T-helper 2 cell (primary cell): Measurements from ENCODE around the gene TLX2.

Source experiments
- DNase-seq, 5 experiments: peaks; one replicate each; pipeline versions ENCODE4 v3.0.0 to v3.0.0-alpha.2; 2012 to 2022

The TLX2 gene

DNA sequence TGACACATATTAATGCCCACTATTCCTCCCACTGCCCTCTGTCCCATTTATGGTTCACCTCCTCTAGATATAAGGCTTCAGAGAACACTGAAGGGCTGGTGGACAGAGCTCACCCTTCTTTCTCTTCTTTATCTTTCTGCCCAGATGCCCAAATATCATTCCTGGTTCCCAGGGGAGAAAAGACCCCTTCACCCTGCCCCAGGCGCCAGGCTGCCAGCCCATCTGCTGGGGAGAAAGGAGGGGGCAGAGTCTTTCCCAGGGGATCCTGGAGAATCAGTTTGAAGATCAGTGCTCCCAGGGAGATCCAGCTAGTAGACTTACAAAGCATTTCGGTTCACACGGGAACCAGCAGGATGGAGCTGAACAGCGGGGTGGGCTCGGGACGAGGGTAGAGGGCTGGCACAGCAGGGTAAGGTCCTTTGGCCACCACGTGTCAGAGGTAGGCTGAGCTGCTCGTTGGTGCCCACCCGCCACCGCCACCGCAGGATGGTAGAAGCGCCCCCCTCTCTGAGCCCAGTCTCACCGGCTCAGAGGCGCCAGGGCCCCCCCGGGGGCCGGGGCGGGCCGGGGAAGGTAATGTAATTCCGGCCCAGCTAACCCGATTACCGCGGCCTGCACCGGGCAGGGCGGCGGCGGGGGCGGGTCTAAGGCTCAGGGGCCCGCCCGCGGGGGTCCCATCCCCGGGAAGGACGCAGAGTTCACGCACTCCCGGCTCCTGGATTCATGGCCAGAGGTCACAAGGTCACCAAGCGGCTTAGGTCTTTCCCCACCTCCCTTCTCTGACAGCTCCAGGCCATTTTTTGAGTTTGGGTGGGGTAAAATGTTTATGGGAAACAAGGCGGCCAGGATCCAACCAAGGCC, 1.3 kb upstream of the TLX2 start:
- DNase-seq: no peak

DNA sequence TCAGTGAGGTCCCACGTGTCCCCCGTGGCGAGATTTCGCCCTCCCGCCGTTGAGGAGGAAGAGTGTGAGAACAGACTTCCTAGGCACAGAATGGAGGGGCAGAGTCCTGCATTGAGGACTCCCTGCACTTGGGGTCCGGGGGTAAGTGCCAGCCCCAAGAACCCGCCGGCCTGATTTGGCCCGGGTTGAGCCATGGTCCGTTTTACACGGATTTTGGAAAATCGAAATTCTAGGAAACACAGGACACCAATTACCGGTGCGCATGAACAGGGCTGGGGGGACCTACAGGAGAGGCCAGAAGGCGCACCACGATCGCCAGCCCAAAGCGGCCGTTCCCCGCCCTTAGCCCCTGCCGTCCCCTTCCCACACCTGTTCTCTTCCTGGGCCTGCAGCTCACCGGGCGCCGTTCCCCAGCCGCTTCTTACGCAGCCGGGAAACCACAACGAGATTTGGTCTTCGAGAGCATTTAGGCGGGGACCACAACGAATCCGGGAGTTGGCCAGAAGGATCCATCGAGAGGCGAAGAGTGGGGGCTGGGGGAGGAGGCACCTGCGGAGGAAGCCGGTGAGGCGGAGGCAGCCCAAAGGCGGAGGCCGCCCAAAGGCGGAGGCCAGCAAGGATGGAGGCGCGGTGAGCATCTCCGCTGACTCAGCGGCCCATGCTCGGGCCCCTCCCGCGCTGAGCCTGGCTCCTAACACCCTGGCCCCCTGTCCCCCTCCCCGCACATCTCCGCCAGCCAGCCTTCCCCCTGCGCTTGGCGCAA, 464 bp upstream of the TLX2 start:
- DNase-seq: peak in 1 of 5 experiments; percentile 59

DNA sequence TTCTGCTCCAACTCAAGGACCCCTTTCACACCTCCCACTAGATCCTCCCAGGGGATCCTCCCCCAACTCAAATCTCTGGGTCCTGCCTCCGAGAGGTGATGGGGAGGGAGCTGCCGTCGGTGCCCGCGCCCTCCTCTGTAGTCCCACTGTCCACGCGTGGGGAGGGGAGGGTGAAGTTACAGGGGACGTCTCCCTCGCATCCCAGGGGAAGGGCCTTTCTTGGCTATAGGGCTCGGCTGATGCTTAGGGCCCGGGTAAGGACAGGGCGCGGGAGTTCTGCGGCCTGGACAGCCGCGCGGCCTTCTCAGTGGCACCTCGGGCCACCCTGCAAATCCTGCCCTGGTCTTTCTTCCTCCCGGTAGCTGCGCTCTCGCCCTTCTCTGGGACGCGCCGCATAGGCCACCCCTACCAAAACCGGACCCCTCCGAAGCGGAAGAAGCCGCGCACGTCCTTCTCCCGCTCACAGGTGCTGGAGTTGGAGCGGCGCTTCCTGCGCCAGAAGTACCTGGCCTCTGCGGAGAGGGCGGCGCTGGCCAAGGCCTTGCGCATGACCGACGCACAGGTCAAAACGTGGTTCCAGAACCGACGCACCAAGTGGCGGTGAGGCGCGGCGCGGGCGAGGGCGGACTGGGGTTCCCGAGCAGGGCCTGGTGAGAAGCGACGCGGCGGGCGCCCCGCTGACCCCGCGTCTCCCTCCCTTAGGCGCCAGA, 1.2 kb downstream of the TLX2 start:
- peak in 1 of 5 experiments; percentile 26 for DNase-seq

DNA sequence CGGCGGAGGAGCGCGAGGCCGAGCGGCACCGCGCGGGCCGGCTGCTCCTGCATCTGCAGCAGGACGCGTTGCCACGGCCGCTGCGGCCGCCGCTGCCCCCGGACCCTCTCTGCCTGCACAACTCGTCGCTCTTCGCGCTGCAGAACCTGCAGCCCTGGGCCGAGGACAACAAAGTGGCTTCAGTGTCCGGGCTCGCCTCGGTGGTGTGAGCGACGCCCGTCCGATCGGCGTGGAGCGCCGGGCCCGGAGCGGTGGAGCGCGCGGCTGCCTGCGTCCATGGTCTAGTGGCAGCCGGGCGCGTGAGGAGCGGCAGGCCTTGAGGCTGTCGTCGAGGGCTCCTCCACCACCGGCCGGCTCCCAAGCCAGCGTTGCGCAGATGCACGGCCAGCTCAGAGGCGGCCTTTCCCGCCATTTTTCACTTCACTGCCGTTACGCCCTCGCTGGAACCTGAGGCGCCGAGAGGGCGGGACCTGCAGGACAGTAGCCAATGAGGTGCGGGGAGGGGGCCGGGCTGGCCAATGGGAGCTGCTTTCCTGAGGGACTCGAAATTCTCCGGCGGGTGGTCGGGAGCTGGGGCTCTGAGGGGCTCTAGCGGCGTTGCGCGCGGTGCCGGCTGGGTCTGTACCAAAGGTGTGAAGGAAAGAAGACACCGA, 1.9 kb downstream of the TLX2 start:
- DNase-seq: peak; percentile 44 to 86 (median 68)

DNA sequence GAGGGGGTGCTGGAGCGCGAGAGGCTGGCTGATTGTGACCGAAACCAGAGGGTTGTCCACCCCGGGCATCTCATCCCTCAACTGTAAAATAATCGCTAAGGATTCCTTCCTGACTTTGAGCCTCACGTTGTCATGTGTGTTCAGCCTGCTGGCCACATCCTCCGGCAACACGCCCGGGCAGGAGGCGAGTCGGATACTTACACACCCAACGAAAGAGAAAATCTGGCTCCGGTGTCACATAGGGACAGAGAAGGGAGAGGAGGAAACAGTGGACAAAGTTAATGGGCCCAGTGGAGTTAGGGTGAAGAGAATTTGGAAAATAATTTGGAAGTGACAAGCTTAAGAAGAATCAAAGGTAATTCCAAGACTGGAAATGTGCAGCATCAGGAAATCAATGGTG, 2.4 kb downstream of the TLX2 start:
- DNase-seq: no peak

DNA sequence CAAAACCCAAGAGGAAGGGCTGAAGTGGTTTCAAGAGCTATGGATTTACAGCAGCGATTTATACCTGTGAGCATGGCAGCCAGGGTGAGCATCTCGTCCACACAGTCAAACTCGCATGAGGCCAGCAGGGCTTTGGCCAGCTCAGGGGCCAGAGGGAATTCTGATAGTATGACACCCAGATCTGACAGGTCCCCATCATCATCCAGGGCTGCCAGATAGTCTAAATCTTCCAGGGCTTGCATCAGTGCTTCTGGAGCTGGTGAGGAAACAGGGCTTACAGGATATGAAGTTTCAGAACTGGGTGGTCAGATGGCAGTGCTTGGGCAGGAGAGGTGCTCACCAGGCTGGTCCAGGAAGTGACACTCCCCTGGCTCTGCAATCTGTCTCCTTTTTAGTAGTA, 8.3 kb downstream of the TLX2 start:
- DNase-seq: no peak

DNA sequence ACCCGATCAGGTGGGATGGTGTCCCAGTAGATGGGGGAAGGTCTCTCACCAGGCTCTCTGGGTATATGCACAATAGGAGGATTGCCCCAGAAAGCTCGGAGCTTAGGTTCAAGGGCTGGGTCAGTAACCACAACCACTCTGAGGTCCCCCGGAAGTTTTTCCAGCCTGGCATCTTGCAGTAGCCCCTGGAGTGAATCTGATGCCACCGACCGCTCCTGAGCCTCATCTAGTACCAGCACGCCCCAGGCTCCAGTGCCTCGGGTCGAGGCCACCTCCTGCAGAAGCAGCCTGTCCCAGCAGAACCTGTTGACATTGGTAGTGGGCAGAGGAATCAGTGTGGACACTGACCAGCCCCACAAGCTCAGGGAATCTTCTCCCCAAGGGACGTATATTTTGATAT, 9.8 kb downstream of the TLX2 start:
- DNase-seq: no peak

DNA sequence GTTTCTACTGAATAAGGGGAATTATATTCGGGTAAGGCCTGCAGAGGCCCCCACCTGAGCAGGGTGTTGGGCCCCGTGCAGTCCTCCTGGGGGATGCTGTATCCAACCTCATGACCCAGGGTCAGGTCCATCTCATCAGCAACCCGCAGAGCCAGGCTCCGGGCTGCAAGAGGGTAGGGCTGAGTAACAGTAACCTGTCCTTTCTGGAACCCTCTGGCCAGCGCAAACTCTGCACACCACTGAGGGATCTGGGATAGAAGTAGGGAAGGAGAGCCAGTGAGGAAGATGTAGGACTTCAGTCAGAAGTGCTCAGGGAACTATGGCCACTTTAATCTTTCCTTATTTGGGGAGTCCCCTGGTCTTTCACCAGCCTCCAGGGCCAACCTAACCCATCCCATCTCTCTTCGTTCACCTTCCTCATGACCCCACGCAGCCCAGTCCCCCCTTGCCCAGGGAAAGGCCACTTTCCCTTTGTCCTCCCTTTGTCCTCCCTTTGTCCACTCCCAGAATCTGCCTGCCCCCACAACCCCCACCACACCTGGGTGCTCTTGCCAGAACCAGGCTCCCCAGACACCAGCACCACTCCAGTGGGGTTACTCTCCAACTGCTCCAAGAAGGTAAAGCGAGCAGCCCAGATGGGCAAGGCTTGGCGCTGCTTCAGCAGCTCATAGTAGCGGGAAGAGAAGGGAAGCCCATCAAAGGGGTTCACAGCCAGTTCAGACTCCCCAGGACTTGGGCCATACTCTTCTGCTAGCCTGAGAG, 10.9 kb downstream of the TLX2 start:
- DNase-seq: no peak

DNA sequence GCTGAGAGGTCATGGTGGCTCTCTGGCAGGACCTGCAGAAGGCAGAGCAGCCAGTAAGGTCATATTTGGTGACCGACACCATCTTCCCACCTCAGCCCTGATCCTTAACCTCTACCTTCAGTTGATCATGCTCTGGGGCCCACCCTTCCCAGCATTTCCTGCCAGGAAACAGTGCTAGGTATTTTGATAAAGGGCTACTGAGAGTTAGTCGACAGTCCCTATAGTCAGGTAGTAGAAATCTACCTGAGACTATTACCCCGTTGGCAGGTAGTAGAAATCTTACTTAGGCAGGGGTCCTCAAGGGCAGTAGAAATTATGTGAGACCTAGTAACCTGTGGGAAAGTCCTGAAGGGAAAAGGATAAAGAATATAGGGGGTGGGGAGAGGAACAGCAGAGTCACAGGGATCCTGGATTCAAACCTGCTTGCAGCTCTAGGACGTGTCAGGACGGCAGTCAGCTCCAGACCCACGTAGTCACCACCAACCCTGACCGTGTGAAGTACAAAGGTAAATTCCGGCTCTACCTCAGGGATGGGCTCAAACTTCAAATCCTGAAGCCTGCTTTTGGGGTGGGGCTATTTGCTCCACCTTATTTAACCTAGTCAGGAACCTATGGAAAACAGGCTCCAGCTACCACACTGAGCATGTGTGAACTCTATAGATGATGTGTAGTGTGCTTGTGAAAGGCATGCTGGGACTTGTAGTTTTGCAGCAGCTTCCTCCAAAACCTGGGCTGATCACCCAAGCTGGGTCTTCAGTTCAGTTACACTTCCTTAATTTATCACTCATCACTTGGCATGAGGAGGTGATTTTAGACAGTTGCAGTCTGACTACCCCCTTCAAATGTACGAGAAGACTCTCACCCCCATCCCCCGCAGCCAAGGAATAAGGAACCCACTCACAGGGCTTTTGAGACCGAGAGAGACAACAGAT, 11.7 kb downstream of the TLX2 start, which contains the start of gene DQX1:
Gene DQX1, minus strand, starts transcription at position 515 of the 932 bp plus-strand sequence. Its CDS starts 502 bp downstream, at position 13.
- peak in 1 of 5 experiments; percentile 58 for DNase-seq

DNA sequence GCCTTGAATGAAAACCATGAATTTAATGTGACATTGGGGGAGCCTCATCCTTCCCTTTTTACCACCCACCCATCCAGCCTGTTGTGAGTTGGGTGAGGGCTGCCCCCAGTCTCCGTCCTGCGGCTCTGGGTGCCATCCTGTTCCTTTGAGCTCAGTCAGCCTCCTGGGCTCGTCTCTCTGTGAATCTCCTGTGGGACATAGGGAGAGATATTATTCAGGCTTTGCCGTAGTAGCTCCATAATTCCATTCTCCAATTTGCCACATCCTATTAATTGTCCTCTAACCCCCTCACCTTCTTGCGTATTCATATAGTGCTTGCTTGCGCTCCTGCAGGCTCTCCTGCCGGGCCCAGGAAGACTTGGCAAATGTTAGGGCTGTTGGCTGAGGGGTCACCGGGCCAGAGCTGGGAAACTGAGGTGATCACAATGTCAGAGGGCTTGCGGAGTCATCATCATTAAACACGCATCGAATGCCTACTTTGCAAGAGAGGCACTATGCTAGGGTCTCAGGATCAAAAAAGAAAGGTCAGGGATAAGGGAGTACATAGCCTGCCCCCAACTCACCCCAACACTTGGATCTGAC, 12.5 kb downstream of the TLX2 start:
- DNase-seq: no peak

DNA sequence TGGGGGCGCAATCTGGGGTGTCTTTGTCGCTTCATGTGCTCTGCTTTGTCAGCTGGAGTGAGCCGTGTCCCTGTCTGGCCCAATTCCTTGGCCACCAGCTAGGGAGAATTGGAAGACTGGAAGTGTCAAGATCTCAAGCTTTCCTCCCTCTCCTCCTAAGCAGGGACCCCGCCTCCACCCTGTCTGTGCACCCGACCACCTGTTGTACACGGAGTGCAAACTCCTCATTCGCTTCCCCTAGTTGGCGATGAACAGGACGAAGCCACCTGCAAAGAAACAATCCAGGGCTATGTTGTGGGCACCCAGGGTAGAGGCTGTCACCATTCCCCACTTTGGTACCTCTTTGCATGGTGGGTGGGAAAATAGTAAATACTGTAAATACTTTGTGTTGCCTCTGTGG, 13.5 kb downstream of the TLX2 start:
- no peak for DNase-seq

DNA sequence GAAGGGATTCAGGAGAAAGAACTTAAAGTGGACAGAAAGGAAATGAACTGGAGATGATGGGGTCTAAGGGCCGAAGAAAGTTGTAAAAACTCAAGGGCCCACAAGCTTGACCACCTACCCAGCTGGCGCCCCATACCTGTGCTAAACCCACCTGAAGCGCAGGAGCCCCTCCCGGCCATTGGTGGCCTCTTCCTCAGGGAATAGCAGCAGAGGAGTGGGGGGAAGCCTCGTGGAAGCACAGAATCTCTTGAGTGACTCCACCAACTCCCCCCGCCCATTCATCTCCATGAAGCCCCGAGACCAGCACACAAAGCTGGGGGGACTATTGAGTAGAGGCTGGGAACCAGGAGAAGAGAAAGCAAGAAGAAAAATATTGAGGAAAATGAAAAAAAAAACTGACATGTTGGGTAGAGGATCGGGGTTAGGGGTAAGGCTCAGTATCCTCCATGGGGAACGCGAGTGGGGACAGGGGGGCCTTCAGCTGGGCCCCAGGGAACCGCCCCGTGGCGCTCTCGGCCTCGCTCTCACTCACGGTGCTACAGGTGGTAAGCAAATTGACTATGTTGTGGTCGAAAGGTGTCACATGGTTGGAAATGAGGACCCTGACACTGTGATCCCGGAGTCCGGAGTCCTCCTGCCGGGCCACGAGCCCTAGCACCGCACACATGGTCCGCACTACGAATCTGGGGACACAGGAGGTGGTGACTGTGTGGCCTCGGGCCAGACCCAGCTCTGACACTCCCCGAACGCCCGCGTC, 14.5 kb downstream of the TLX2 start:
- peak in 2 of 5 experiments; percentile 22 to 55 for DNase-seq

DNA sequence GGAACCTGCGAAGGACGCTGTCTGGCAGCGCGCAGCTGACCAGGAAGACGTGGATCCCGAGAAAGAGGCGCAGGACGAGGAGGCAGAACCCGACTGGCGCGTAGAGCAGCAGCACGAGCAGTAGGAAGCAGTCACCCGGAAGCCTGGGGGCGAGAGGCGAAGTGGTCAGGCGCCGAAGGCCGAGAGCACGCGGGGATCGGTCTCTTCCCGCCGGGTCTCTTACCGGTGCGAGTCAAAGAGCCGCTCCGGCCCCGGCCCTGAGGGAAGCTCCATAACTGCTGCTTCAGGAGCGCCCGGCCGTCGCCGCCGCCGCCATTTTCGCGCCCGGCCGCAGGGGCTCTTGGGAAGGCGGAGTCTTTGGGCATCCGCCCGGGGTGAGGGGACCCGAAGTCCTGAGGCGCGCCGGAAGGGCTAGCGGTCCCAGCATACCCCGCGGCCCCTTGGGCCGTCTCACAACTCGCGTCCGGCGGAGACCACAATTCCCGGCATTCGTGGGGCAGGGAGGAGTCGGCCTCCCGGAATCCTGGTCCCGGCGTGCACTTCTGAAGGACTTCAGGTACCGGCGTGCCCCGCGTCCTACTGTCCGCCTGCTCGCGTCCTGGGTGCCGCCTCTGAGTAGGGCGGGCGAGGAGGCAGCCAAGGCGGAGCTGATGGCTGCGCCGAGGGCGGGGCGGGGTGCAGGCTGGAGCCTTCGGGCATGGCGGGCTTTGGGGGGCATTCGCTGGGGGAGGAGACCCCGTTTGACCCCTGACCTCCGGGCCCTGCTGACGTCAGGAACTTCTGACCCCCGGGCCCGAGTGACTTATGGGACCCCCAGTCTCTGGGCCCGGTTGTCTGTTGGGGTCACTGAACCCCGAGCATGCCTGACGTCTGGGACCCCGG, 15.3 kb downstream of the TLX2 start, which contains the start of the genes AUP1 and HTRA2:
Gene AUP1, minus strand, starts transcription at position 350 of the 882 bp plus-strand sequence. Its CDS starts 77 bp downstream, at position 273.
Gene HTRA2, plus strand, starts transcription at position 577 of the 882 bp plus-strand sequence. Its CDS starts 74 bp downstream, at position 651.
- peak; percentile 73 to 97 (median 83) for DNase-seq

DNA sequence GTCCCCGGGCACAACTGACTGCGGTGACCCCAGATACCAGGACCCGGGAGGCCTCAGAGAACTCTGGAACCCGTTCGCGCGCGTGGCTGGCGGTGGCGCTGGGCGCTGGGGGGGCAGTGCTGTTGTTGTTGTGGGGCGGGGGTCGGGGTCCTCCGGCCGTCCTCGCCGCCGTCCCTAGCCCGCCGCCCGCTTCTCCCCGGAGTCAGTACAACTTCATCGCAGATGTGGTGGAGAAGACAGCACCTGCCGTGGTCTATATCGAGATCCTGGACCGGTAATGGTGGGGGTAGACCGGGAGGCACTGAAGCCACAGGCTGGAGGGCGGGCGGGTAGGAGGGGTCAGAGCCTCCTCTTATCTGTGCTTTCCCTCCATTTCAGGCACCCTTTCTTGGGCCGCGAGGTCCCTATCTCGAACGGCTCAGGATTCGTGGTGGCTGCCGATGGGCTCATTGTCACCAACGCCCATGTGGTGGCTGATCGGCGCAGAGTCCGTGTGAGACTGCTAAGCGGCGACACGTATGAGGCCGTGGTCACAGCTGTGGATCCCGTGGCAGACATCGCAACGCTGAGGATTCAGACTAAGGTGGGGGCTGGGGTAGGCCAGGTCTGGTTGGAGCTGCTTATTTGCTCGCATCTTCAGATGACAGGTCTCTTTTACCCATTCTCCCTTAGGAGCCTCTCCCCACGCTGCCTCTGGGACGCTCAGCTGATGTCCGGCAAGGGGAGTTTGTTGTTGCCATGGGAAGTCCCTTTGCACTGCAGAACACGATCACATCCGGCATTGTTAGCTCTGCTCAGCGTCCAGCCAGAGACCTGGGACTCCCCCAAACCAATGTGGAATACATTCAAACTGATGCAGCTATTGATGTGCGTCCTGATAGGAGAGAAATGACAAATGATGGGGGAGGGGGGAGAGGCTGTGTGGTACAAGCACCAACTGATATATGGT, 16.3 kb downstream of the TLX2 start:
- peak in 3 of 5 experiments; percentile 33 to 82 (median 71) for DNase-seq

DNA sequence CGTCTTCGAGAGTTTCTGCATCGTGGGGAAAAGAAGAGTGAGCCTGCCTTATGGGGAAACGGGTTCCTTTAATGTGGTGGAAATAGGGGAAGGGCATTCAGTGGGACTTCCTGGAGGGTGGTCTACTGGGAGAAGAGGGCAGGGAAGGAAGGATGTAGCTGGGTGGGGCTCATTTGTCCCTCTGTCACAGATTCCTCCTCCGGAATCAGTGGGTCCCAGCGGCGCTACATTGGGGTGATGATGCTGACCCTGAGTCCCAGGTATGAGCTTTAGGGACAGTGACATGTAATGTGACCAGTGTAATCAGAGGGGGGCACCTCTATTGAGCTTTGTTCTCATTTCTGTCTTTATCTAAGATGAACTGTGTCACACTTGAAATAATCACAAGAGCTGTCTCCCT, 17.4 kb downstream of the TLX2 start:
- DNase-seq: no peak

DNA sequence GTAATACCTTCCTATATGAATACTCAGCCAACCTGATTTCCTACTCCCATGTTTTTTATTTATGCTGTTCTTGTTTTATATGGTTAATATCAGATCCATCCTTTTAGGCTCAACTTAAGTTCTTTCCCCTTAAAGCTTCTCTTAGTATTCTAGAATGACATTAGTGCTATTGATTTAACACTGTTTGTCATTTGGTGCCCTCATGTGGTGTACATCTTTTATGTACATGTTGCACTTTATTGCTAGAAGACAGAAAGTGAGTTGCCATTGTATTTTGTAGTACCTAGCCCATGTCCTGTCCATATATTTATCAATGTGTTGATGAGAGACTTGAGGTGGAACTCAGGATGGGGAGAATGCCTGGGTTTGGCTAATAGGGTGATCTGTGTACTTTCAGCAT, 18.0 kb downstream of the TLX2 start:
- peak in 2 of 5 experiments; percentile 11 to 76 for DNase-seq

DNA sequence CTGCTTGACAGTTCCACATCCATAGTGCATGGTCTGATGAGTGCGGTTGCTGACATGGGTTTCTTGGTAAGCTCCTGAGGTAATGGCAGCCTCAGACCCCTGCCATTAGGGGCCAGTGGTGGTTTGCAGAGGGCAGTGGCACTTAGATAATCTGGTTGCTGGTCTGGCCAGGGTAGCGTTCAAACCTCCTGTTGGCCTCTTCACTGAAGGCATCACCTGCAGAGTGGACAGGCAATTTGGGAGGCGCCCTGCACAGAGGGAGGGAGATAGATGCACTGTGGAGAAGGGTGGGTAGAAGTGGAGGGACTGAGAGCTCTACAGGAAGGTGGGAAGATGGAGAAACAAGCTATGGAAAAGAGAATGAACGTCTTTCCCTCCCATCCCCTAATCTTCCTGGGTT, 19.2 kb downstream of the TLX2 start:
- no peak for DNase-seq
